NCI-H526 treated with DMSO at 0.1 percent for 48 hours (cell line): Measurements from ENCODE around the gene ZNF423.
"Not testable (repeated sequence)": the region's sequence is repeated elsewhere in the genome, so short reads cannot be mapped to it uniquely, and the experiment has no call there.

ENCODE experiments used
- DNase-seq: peaks from one replicate; lab custom pipeline; 2025; lab: John Stamatoyannopoulos, UW

The ZNF423 gene

GRCh38 chr16:49583911-49584310, 272.0 kb downstream of the ZNF423 start:
- DNase-seq, result no peak

- DNase-seq, result no peak
These were observed 274.1 kb downstream of the ZNF423 start for GRCh38 chr16:49581630-49582298.

- DNase-seq, result no peak
These were observed 275.1 kb downstream of the ZNF423 start for GRCh38 chr16:49580751-49581303.

- no peak for DNase-seq
These were observed 277.4 kb downstream of the ZNF423 start for GRCh38 chr16:49578435-49579024.

GRCh38 chr16:49578018-49578417, 277.9 kb downstream of the ZNF423 start:
- no peak for DNase-seq

GRCh38 chr16:49576941-49577340, 279.0 kb downstream of the ZNF423 start:
- DNase-seq, result no peak

GRCh38 chr16:49576173-49576494, 279.8 kb downstream of the ZNF423 start:
- DNase-seq, result no peak

- DNase-seq, result peak; percentile 9
These were observed 280.4 kb downstream of the ZNF423 start for GRCh38 chr16:49575346-49576172.

- DNase-seq, result no peak
These were observed 281.1 kb downstream of the ZNF423 start for GRCh38 chr16:49574826-49575225.

- no peak for DNase-seq
These were observed 288.0 kb downstream of the ZNF423 start for GRCh38 chr16:49567950-49568349.

- no peak for DNase-seq
These were observed 289.5 kb downstream of the ZNF423 start for GRCh38 chr16:49566432-49566831.

- no peak for DNase-seq
These were observed 291.2 kb downstream of the ZNF423 start for GRCh38 chr16:49564496-49565229.

GRCh38 chr16:49563666-49564065, 292.2 kb downstream of the ZNF423 start:
- DNase-seq, result no peak

- DNase-seq, result not testable (repeated sequence)
These were observed 293.0 kb downstream of the ZNF423 start for GRCh38 chr16:49562894-49563293.

- no peak for DNase-seq
These were observed 293.7 kb downstream of the ZNF423 start for GRCh38 chr16:49562228-49562627.

- no peak for DNase-seq
These were observed 295.7 kb downstream of the ZNF423 start for GRCh38 chr16:49560004-49560830.

- no peak for DNase-seq
These were observed 296.7 kb downstream of the ZNF423 start for GRCh38 chr16:49559242-49559641.

GRCh38 chr16:49558451-49558850, 297.5 kb downstream of the ZNF423 start:
- DNase-seq, result no peak

GRCh38 chr16:49556606-49557446, 299.1 kb downstream of the ZNF423 start:
- DNase-seq, result peak; percentile 64

GRCh38 chr16:49556249-49556605, 299.7 kb downstream of the ZNF423 start:
- no peak for DNase-seq
